Retinal pigment epithelial cell (primary cell): ENCODE results near the gene R3HDM1.
"Not testable (repeated sequence)": the region's sequence is repeated elsewhere in the genome, so short reads cannot be mapped to it uniquely, and the experiment has no call there.

ENCODE experiments used
- DNase-seq: peaks from one replicate; pipeline ENCODE4 v3.0.0-alpha.2; 2010; ENCODE audit warnings: low read depth
- H3K4me3 ChIP-seq: 2 replicates; pipeline ENCODE4 v1.5.1; 2011; ENCODE audit warnings: mild to moderate bottlenecking, low read length, control low read depth, moderate library complexity
- TF ChIP-seq, protein P1 (sequence below): conservative IDR thresholded peaks from 2 replicates; pipeline ENCODE4 v1.5.1; 2011; ENCODE audit warnings: low read depth, low read length, control low read depth, inconsistent platforms

R3HDM1 gene

DNA sequence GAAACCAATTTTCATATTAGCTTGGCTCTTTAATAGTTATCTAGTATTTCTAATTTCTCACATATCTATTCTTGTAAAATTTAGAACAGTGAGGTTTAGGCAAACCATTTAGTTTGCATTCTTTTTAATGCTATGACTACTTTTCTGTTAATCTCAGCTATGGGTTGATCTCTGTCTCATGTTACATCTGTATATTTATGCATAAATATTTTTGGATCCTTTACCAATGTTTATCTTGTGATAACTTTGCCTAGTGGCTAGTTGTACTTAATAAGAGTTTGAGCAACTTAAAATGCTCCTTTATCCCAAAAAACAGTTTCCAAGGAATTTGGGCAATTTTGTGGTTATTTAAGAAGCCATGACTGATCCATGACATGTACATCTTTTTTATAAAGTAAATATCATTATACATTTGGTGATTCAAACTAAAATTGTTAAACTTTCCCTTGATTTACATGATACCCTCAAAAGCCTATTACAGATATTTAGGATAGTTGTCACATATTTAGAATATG lies 86.3 kb downstream of the R3HDM1 start:
- no peak for DNase-seq
- TF ChIP-seq, protein P1, sequence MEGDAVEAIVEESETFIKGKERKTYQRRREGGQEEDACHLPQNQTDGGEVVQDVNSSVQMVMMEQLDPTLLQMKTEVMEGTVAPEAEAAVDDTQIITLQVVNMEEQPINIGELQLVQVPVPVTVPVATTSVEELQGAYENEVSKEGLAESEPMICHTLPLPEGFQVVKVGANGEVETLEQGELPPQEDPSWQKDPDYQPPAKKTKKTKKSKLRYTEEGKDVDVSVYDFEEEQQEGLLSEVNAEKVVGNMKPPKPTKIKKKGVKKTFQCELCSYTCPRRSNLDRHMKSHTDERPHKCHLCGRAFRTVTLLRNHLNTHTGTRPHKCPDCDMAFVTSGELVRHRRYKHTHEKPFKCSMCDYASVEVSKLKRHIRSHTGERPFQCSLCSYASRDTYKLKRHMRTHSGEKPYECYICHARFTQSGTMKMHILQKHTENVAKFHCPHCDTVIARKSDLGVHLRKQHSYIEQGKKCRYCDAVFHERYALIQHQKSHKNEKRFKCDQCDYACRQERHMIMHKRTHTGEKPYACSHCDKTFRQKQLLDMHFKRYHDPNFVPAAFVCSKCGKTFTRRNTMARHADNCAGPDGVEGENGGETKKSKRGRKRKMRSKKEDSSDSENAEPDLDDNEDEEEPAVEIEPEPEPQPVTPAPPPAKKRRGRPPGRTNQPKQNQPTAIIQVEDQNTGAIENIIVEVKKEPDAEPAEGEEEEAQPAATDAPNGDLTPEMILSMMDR = no peak
- no peak overlapping the region for H3K4me3 ChIP-seq

DNA sequence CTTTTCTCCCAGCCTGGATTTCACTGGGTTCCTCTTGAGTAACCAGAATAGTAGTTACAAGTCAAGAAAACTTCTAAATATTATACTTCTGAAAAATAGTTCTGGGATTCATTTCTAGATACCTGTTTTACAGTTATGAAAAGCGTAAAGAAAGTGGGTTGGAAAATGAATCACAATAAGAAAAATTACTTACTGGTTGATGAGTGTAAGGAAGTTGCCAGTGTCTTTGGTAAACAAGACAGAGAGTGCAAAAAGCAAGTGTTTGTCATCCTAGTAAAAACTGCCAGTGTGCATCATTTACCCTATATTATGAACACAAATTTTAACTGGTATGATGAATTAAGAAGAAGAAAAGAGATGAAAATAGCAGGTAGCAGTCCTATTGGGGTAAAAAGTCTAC lies 88.9 kb downstream of the R3HDM1 start:
- TF ChIP-seq, protein P1 = no peak

DNA sequence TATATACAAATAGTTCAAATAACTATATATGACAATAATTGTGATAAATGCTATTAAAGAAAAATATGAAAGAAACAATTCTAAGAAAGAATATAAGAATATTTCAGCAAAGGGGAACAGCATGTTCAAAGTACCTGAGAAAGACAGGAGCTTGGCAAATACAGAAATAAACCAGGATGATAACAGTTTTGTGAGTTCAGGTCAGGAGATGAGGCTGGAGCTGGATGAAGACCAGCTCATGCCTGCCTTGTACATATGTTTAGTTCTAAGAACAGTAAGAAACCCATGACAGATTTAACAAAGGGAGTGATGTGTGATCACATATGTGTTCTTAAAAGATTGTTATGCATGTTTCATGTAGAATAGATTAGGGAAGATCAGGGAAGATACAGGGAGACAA lies 98.2 kb downstream of the R3HDM1 start:
- H3K4me3 ChIP-seq = no peak overlapping the region
- TF ChIP-seq, protein P1 = no peak
- no peak for DNase-seq

More for the DNA sequence above, 88.9 kb downstream of the R3HDM1 start:
- no peak for DNase-seq
- H3K4me3 ChIP-seq = no peak overlapping the region

DNA sequence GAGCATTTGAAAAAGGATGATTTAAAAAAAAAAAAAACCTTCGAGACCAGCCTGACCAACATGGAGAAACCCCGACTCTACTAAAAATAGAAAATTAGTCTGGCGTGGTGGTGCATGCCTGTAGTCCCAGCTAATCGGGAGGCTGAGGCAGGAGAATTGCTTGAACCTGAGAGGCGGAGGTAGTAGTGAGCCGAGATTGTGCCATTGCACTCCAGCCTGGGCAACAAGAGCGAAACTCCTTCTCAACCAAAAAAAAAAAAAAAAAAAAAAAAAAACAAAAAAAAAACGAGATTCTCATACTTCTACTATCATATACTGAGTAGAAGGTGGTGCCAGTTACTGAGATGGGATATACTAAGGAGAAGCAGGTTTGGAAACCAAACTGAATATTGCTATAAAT lies 98.8 kb downstream of the R3HDM1 start:
- not testable (repeated sequence) for DNase-seq, H3K4me3 ChIP-seq

DNA sequence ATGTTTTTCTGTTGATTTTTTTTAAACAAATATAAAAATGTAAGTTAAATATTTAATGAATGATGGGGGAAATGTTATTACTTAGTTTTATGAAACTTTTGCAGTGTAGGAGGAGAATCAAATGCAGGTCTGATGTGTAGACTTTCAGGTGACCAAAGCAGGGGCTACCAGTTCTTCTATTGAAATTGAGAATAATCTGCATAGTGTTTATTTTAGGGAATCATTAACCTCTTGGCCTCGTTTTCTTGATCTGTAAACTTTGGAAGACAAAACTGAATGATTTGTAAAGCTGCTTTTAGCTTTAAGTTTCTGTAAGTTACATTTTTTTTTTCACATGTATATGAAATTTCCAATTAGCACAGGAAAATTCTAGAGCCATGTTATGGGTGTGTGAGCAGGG lies 99.2 kb downstream of the R3HDM1 start:
- TF ChIP-seq, protein P1 = no peak
- DNase-seq = no peak
- no peak overlapping the region for H3K4me3 ChIP-seq

DNA sequence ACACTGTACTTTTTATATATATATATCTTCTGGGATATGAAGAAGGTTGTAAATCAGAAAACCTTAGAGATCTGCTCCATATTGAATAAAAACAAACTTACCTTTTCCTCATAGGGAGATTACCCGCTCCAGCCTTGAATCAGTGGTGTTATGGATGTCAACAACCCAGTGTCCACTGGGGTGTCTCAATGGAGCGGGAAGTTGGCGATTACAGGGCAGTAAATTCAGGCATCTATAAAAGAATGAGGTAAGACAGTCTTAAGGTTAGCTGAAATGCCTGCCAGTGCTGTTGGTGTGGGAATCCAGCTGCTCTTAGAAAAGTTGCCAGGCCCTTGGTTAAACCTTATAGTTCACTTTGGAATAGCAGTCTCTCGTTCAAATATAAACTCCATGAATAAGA lies 102.3 kb downstream of the R3HDM1 start:
- H3K4me3 ChIP-seq = no peak overlapping the region
- DNase-seq = no peak
- TF ChIP-seq, protein P1 = no peak

DNA sequence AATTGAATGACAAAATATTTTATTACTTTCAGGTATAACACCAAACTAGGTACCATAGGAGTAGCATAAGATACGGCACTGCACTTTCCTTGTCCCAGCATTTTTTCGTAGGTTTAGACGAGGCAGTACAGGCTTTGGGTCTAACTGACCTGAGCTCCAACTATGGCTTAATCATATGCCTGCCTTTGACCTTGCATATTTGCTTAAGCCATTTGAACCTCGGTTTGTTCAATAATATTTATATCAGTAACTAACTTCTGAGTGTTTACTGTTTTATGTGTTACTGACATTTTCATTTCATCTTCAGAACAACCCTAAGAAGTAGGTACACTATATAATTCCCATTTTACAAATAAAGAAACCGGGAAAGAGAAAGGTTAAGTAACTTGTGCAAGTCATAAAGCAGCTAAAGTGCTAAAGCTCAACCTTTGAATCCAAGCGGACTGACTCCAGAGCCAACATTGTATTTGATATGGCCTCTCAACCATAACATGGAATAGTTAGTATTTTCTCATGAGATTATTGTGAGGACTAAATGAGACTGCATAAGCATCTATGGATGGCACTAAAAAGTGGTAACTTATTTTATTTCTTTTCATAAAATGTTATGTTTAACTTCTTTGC lies 104.0 kb downstream of the R3HDM1 start:
- TF ChIP-seq, protein P1 = no peak
- no peak for DNase-seq
- no peak overlapping the region for H3K4me3 ChIP-seq
